Measurements from ENCODE around the gene TIMMDC1. TPM values are rescaled to one million over a fixed set of nuclear protein-coding genes. Genes with fewer than 3 reads are reported as not detected.

TIMMDC1 gene
- total and polyA plus RNA-seq, 2 donors from 2014 or later: 114 to 169 TPM

- Histone ChIP-seq H3K4me3 (ENCODE audit: low read length in 3 of 3) (peak overlapping the region in 2 of 3 donors; percentile 79 to 98), H3K36me3 (ENCODE audit: control insufficient read depth in 2 of 3, insufficient read depth in 3 of 3, low read length in 3 of 3) (peaks cover 0 to 8% (median 5%) of the 10 kb centered on the region in 3 donors), H3K9me3 (ENCODE audit: control insufficient read depth in 2 of 3, insufficient read depth in 1 of 3, low read length in 3 of 3) (no peaks in the 10 kb centered on the region), H3K4me1 (ENCODE audit: control insufficient read depth in 2 of 3, insufficient read depth in 2 of 3, low read depth in 1 of 3, low read length in 3 of 3) (peaks cover 0 to 14% (median 13%) of the 10 kb centered on the region in 3 donors), H3K27ac (ENCODE audit: low read depth in 2 of 2, low read length in 2 of 2) (no peak overlapping the region), H3K9ac (ENCODE audit: low read length in 3 of 3) (peak overlapping the region in 1 of 3 donors; percentile 70), H3K27me3 (ENCODE audit: control insufficient read depth, insufficient read depth, low read length) (no peaks in the 10 kb centered on the region)
- TF ChIP-seq CTCF (IDR thresholded peaks at IDR 0.05; ENCODE audit: borderline replicate concordance, extremely low read depth, insufficient read depth): no peak
- intact Hi-C loops (cut with DNase I): no loop called here
- FAIRE-seq: no peak
- no peak for DNase-seq
Observed at GRCh38 chr3:119468041-119468440, 30.3 kb upstream of the TIMMDC1 start.

GRCh38 chr3:119469418-119470189 is 28.7 kb upstream of the TIMMDC1 start:
- Histone ChIP-seq H3K9ac (ENCODE audit: low read length in 3 of 3) (peak overlapping the region; percentile 10 to 70 (median 66)), H3K27ac (ENCODE audit: low read depth in 2 of 2, low read length in 2 of 2) (peak overlapping the region; percentile 45 to 74), H3K4me1 (ENCODE audit: control insufficient read depth in 2 of 3, insufficient read depth in 2 of 3, low read depth in 1 of 3, low read length in 3 of 3) (peaks cover 0 to 8% (median 7%) of the 10 kb centered on the region in 3 donors), H3K36me3 (ENCODE audit: control insufficient read depth in 2 of 3, insufficient read depth in 3 of 3, low read length in 3 of 3) (peaks cover 0 to 8% (median 0%) of the 10 kb centered on the region in 3 donors), H3K27me3 (ENCODE audit: control insufficient read depth, insufficient read depth, low read length) (no peaks in the 10 kb centered on the region), H3K9me3 (ENCODE audit: control insufficient read depth in 2 of 3, insufficient read depth in 1 of 3, low read length in 3 of 3) (no peaks in the 10 kb centered on the region), H3K4me3 (ENCODE audit: low read length in 3 of 3) (peak overlapping the region; percentile 66 to 98 (median 79))
- DNase-seq (peak in 2 of 5 donors; percentile 66 to 72), FAIRE-seq (no peak)
- no peak for TF ChIP-seq CTCF (IDR thresholded peaks at IDR 0.05; ENCODE audit: borderline replicate concordance, extremely low read depth, insufficient read depth)
- intact Hi-C loops (cut with DNase I): no loop called here

- no peak overlapping the region for H3K27ac ChIP-seq (ENCODE audit: low read depth in 2 of 2, low read length in 2 of 2)
- H3K36me3 ChIP-seq (ENCODE audit: control insufficient read depth in 2 of 3, insufficient read depth in 3 of 3, low read length in 3 of 3): peaks cover 0 to 8% (median 0%) of the 10 kb centered on the region in 3 donors
- H3K9me3 ChIP-seq (ENCODE audit: control insufficient read depth in 2 of 3, insufficient read depth in 1 of 3, low read length in 3 of 3): no peaks in the 10 kb centered on the region
- FAIRE-seq (no peak), DNase-seq (no peak)
- no peak for TF ChIP-seq CTCF (IDR thresholded peaks at IDR 0.05; ENCODE audit: borderline replicate concordance, extremely low read depth, insufficient read depth)
- no peaks in the 10 kb centered on the region for H3K27me3 ChIP-seq (ENCODE audit: control insufficient read depth, insufficient read depth, low read length)
- no peak overlapping the region for H3K9ac ChIP-seq (ENCODE audit: low read length in 3 of 3)
- intact Hi-C loops (cut with DNase I): no loop called here
- H3K4me3 ChIP-seq (ENCODE audit: low read length in 3 of 3): no peak overlapping the region
- H3K4me1 ChIP-seq (ENCODE audit: control insufficient read depth in 2 of 3, insufficient read depth in 2 of 3, low read depth in 1 of 3, low read length in 3 of 3): peaks cover 0 to 8% (median 7%) of the 10 kb centered on the region in 3 donors
Observed at GRCh38 chr3:119470866-119471265, 27.5 kb upstream of the TIMMDC1 start.
